SK-N-SH treated with all-trans-retinoic acid at 6 μM for 48 hours (cell line): ENCODE results near the gene SLC12A7.

Experiments
- ATAC-seq: fragments of 200-7000 bp; cut with Tn5 transposase; 3 replicates; pipeline ENCODE4 v1.9.1; 2020; ENCODE audit warnings: mild to moderate bottlenecking, moderate library complexity
- ARNTL ChIP-seq: fragments of 450-650 bp; formaldehyde crosslinking; IDR thresholded peaks from 2 replicates; pipeline ENCODE4 v1.5.0; 2020; ENCODE audit warnings: low read depth, mild to moderate bottlenecking, moderate library complexity, borderline replicate concordance
- BACH2 ChIP-seq: fragments of 250-450 bp; sonication (Bioruptor Pico); IDR thresholded peaks from 2 replicates; pipeline ENCODE4 v1.9.0; 2021; ENCODE audit warnings: mild to moderate bottlenecking, borderline replicate concordance
- CSRNP3 ChIP-seq: fragments of 250-450 bp; sonication (Bioruptor Pico); IDR thresholded peaks from 2 replicates; pipeline ENCODE4 v1.5.1; 2021; ENCODE audit warnings: mild to moderate bottlenecking, moderate library complexity
- ESRRG ChIP-seq: fragments of 250-450 bp; sonication (Bioruptor Pico); IDR thresholded peaks from 2 replicates; pipeline ENCODE4 v1.6.1; 2021; ENCODE audit warnings: mild to moderate bottlenecking
- GLIS3 ChIP-seq: fragments of 250-450 bp; sonication (Bioruptor Pico); IDR thresholded peaks from 2 replicates; pipeline ENCODE4 v1.5.0; 2020; ENCODE audit warnings: mild to moderate bottlenecking, moderate library complexity
- ISL1 ChIP-seq: fragments of 250-450 bp; sonication (Bioruptor Pico); IDR thresholded peaks from 2 replicates; pipeline ENCODE4 v2.1.2; 2022; ENCODE audit warnings: mild to moderate bottlenecking, moderate library complexity
- OSR1 ChIP-seq: fragments of 250-450 bp; sonication (Bioruptor Pico); IDR thresholded peaks from 2 replicates; pipeline ENCODE4 v1.8.0; 2022; ENCODE audit warnings: moderate library complexity, mild to moderate bottlenecking, inconsistent platforms
- POU6F1 ChIP-seq: fragments of 250-450 bp; sonication (Bioruptor Pico); IDR thresholded peaks from 2 replicates; pipeline ENCODE4 v1.8.0; 2021; ENCODE audit warnings: low read depth, mild to moderate bottlenecking, moderate library complexity, borderline replicate concordance
- PPARA ChIP-seq: fragments of 250-450 bp; sonication (Bioruptor Pico); IDR thresholded peaks from 2 replicates; pipeline ENCODE4 v1.5.0; 2020; ENCODE audit warnings: mild to moderate bottlenecking, borderline replicate concordance
- RARB ChIP-seq: fragments of 250-450 bp; sonication (Bioruptor Pico); IDR thresholded peaks from 2 replicates; pipeline ENCODE4 v1.8.0; 2021; ENCODE audit warnings: mild to moderate bottlenecking, moderate library complexity
- SNAI2 ChIP-seq: fragments of 250-450 bp; sonication (Bioruptor Pico); IDR thresholded peaks from 2 replicates; pipeline ENCODE4 v1.5.0; 2020; ENCODE audit warnings: mild to moderate bottlenecking, moderate library complexity
- TCF4 ChIP-seq: fragments of 250-450 bp; sonication (Bioruptor Pico); IDR thresholded peaks from 2 replicates; pipeline ENCODE4 v1.8.0; 2021; ENCODE audit warnings: mild to moderate bottlenecking, moderate library complexity, borderline replicate concordance
- TOX ChIP-seq: fragments of 250-450 bp; sonication (Bioruptor Pico); IDR thresholded peaks from 2 replicates; pipeline ENCODE4 v1.8.0; 2021; ENCODE audit warnings: mild to moderate bottlenecking, moderate library complexity, borderline replicate concordance
- ZC3H10 ChIP-seq: fragments of 250-450 bp; sonication (Bioruptor Pico); IDR thresholded peaks from 2 replicates; pipeline ENCODE4 v1.5.1; 2021; ENCODE audit warnings: mild to moderate bottlenecking, moderate library complexity
- ZFP3 ChIP-seq: fragments of 250-450 bp; sonication (Bioruptor Pico); IDR thresholded peaks from 2 replicates; pipeline ENCODE4 v1.5.0; 2020; ENCODE audit warnings: mild to moderate bottlenecking, moderate library complexity
- ZNF565 ChIP-seq: fragments of 450-650 bp; formaldehyde crosslinking; conservative IDR thresholded peaks from 2 replicates; pipeline ENCODE4 v1.5.0; 2020; ENCODE audit warnings: low read depth, mild to moderate bottlenecking, moderate library complexity
- ZNF70 ChIP-seq: fragments of 450-650 bp; formaldehyde crosslinking; IDR thresholded peaks from 2 replicates; pipeline ENCODE4 v1.5.0; 2020; ENCODE audit warnings: mild to moderate bottlenecking, moderate library complexity

SLC12A7 gene

GRCh38 chr5:1111241-1111726 lies 579 bp downstream of the SLC12A7 start:
- no peak for TF ChIP-seq ISL1 (CRISPR knock-in tag)
- TF ChIP-seq GLIS3 (CRISPR knock-in tag): no peak
- TF ChIP-seq, all 23 proteins: peak for 0
- peak; percentile 7; the same call in 2 of the 3 replicates for ATAC-seq

GRCh38 chr5:1110307-1111240 lies 1.3 kb downstream of the SLC12A7 start:
- ATAC-seq: no peak
- no peak for TF ChIP-seq ARNTL (CRISPR knock-in tag)
- TF ChIP-seq ZNF565 (CRISPR knock-in tag): no peak
- no peak for TF ChIP-seq RARB (CRISPR knock-in tag)

GRCh38 chr5:1109542-1110306 lies 2.1 kb downstream of the SLC12A7 start:
- ATAC-seq: no peak
- TF ChIP-seq OSR1 (CRISPR knock-in tag) (no peak), ESRRG (no peak), BACH2 (CRISPR knock-in tag) (no peak)

GRCh38 chr5:1108865-1109174 lies 3.0 kb downstream of the SLC12A7 start:
- TF ChIP-seq ZFP3: no peak
- TF ChIP-seq ARNTL (CRISPR knock-in tag): no peak
- TF ChIP-seq ZNF70 (CRISPR knock-in tag): no peak
- TF ChIP-seq TCF4: no peak
- no peak for TF ChIP-seq SNAI2
- no peak for TF ChIP-seq ESRRG
- no peak for TF ChIP-seq RARB (CRISPR knock-in tag)
- TF ChIP-seq TOX: no peak
- no peak for TF ChIP-seq POU6F1 (CRISPR knock-in tag)
- no peak for TF ChIP-seq PPARA (CRISPR knock-in tag)
- no peak for TF ChIP-seq OSR1 (CRISPR knock-in tag)
- no peak for TF ChIP-seq ZNF565 (CRISPR knock-in tag)
- TF ChIP-seq ZC3H10 (CRISPR knock-in tag): no peak
- no peak for TF ChIP-seq BACH2 (CRISPR knock-in tag)
- no peak for ATAC-seq

- no peak for ATAC-seq
- TF ChIP-seq CSRNP3 (CRISPR knock-in tag) (no peak), ZNF70 (CRISPR knock-in tag) (no peak)
Measured at GRCh38 chr5:1108023-1108864, 3.6 kb downstream of the SLC12A7 start.

- no peak for ATAC-seq
- TF ChIP-seq OSR1 (CRISPR knock-in tag) (no peak), BACH2 (CRISPR knock-in tag) (no peak)
Measured at GRCh38 chr5:1107167-1108022, 4.5 kb downstream of the SLC12A7 start.
